ENCODE results near the gene RAB11FIP5.

The RAB11FIP5 gene

DNA sequence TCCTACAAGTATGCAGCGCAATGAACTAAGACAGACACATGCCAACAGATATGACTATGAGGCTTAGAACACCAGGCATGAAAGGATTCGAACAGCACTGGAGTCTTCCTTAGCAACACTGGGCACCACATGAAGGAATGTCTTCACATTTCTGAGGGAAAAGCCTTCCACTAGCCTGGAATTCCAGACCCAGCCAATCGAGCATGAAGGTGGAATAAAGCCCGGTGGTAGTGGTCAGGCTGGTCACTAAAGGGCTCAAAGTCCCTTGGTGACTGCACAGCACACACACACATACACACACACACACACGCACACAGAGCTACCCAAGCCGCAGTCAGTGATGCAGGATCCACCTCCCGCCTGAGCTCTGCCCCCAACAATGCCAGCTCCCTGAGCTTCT, 21.6 kb downstream of the RAB11FIP5 start:
- no peaks in the 10 kb centered on the region for H3K9me3 ChIP-seq (ENCODE audit: control insufficient read depth, low read depth, low read length)
- no peaks in the 10 kb centered on the region for H3K36me3 ChIP-seq (ENCODE audit: control insufficient read depth, low read depth, low read length)
- H3K4me3 ChIP-seq (ENCODE audit: low read length) = no peak overlapping the region
- H3K4me1 ChIP-seq (ENCODE audit: control insufficient read depth, low read depth, low read length) = no peaks in the 10 kb centered on the region
- no peak overlapping the region for H3K27ac ChIP-seq (ENCODE audit: low read length)
- no peak overlapping the region for H3K9ac ChIP-seq (ENCODE audit: low read length)
- no peaks in the 10 kb centered on the region for H3K27me3 ChIP-seq (ENCODE audit: control insufficient read depth, insufficient read depth, low read length)

DNA sequence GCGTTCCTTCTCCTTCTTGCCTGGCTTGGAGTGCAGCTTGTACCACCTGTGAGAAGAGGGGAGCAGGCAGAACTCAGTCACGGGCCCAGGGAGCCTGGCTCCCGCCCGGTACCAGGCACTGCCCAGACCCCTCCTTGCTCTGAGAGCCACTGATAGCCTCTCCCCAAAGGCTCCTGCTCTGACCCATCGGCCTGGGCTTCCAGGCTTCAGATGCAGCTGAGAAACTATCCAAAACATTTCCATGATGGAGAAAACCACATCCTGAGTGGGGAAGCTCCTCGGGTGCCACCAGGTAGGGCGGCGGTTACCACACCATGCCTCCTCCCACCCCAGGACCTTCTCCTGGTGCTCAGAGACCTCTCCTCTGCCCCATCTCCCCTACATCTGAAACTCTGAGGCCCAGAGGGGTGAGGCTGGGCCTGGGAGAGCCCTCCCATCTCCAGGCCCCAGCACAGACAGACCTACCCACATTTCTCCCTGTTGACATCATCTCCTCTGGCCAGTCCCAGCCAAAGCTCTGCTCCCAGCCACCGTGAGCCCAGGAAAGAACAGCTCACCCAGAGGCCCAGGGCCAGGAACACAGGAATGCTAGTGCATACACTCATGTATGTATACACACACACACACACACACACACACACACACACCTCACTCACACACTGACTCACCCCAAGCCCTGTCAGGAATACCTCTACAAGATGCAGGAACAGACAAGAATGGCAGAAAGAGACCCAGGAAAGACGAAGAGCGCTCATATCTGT, 23.3 kb downstream of the RAB11FIP5 start:
- H3K36me3 ChIP-seq (ENCODE audit: control insufficient read depth, low read depth, low read length) = no peaks in the 10 kb centered on the region
- H3K4me1 ChIP-seq (ENCODE audit: control insufficient read depth, low read depth, low read length) = no peaks in the 10 kb centered on the region
- no peak overlapping the region for H3K27ac ChIP-seq (ENCODE audit: low read length)
- H3K27me3 ChIP-seq (ENCODE audit: control insufficient read depth, insufficient read depth, low read length) = no peaks in the 10 kb centered on the region
- H3K4me3 ChIP-seq (ENCODE audit: low read length) = no peak overlapping the region
- no peak overlapping the region for H3K9ac ChIP-seq (ENCODE audit: low read length)
- no peaks in the 10 kb centered on the region for H3K9me3 ChIP-seq (ENCODE audit: control insufficient read depth, low read depth, low read length)

DNA sequence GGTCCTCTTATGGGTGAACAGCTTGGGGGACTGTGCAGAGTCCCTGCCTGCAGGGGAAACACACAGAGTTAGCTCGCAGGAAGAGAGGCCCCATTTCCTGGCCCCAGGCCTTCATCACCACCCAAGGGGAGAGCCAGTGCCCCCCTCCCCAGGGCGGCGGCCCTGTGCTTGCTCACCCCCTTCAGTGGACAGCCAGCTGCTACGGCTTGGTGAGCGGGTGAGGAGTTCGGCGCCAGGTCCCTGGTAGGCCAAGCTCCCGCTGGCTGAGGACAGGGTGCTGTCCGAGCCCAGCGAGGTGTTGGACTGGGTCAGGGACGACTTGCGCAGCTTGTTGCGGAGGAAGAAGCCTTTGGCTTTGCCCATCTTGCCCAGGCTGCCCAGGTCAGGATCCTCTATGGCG, 24.0 kb downstream of the RAB11FIP5 start:
- no peaks in the 10 kb centered on the region for H3K36me3 ChIP-seq (ENCODE audit: control insufficient read depth, low read depth, low read length)
- no peaks in the 10 kb centered on the region for H3K4me1 ChIP-seq (ENCODE audit: control insufficient read depth, low read depth, low read length)
- H3K27me3 ChIP-seq (ENCODE audit: control insufficient read depth, insufficient read depth, low read length) = no peaks in the 10 kb centered on the region
- H3K9ac ChIP-seq (ENCODE audit: low read length) = no peak overlapping the region
- H3K27ac ChIP-seq (ENCODE audit: low read length) = no peak overlapping the region
- no peaks in the 10 kb centered on the region for H3K9me3 ChIP-seq (ENCODE audit: control insufficient read depth, low read depth, low read length)
- no peak overlapping the region for H3K4me3 ChIP-seq (ENCODE audit: low read length)

DNA sequence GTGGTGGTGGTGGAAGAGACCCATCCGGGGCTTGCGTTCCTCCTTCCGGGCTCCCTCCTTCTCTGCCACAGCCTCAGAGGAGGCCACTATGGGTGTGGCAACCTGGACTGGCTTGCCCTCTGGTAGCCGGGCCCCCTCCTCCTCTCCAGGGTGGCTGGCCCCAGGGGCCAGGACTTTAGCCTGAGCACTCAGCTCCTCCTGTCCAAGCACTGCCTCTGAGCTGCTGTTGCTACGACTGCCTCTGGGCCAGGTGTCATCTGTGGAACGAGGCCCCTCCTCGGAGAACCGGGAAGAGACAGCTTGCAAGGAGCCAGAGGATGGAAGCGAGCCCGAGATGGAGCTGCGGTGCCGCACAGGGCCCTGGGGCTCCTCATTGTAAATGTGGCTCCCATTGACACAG, 24.5 kb downstream of the RAB11FIP5 start:
- H3K27ac ChIP-seq (ENCODE audit: low read length) = no peak overlapping the region
- H3K9me3 ChIP-seq (ENCODE audit: control insufficient read depth, low read depth, low read length) = no peaks in the 10 kb centered on the region
- no peak overlapping the region for H3K4me3 ChIP-seq (ENCODE audit: low read length)
- no peak overlapping the region for H3K9ac ChIP-seq (ENCODE audit: low read length)
- no peaks in the 10 kb centered on the region for H3K4me1 ChIP-seq (ENCODE audit: control insufficient read depth, low read depth, low read length)
- H3K27me3 ChIP-seq (ENCODE audit: control insufficient read depth, insufficient read depth, low read length) = no peaks in the 10 kb centered on the region
- H3K36me3 ChIP-seq (ENCODE audit: control insufficient read depth, low read depth, low read length) = no peaks in the 10 kb centered on the region

DNA sequence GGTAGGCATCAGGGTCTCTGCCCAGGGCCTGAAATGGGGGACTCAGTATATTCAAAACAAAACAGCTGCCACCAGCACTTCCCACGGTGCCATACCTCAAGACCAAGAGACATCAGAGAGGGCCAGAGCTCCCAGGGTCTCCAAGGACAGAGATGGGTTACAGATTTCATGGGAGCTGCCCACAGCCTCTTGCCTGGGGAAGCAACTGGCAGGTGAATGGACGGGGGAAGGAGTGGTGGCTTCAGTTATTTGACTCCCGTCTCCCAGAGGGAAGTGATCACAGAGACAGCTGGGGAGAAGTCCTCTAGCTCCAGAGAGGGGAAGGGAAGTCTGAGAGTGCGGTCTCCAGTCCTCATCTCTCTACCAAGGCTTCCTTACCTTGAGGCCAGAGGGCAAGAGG, 25.4 kb downstream of the RAB11FIP5 start:
- no peak overlapping the region for H3K9ac ChIP-seq (ENCODE audit: low read length)
- H3K27me3 ChIP-seq (ENCODE audit: control insufficient read depth, insufficient read depth, low read length) = no peaks in the 10 kb centered on the region
- H3K27ac ChIP-seq (ENCODE audit: low read length) = no peak overlapping the region
- H3K4me1 ChIP-seq (ENCODE audit: control insufficient read depth, low read depth, low read length) = no peaks in the 10 kb centered on the region
- no peak overlapping the region for H3K4me3 ChIP-seq (ENCODE audit: low read length)
- no peaks in the 10 kb centered on the region for H3K36me3 ChIP-seq (ENCODE audit: control insufficient read depth, low read depth, low read length)
- H3K9me3 ChIP-seq (ENCODE audit: control insufficient read depth, low read depth, low read length) = no peaks in the 10 kb centered on the region

DNA sequence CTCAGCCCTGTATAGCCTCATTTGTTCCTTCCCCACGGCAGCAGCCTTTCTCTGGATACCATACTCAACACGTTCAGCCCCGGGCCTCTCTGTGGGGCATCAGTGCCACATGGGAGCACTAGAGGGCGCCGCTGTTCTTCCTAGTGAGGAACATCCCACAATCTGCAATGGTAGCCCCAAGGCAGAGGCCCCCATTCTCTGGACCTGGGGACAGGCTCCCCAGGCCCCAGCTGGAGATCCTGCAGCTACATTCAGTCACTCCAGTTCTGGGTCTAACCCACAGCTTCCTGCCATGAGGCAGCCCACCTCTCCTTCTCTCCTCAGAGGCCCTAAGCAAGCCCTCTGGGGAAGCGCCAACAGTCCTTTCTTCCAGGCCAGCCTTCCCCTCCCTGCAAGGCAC, 27.1 kb downstream of the RAB11FIP5 start:
- H3K9me3 ChIP-seq (ENCODE audit: control insufficient read depth, low read depth, low read length) = no peaks in the 10 kb centered on the region
- H3K9ac ChIP-seq (ENCODE audit: low read length) = no peak overlapping the region
- H3K4me3 ChIP-seq (ENCODE audit: low read length) = no peak overlapping the region
- peaks cover 3% of the 10 kb centered on the region for H3K4me1 ChIP-seq (ENCODE audit: control insufficient read depth, low read depth, low read length)
- H3K27me3 ChIP-seq (ENCODE audit: control insufficient read depth, insufficient read depth, low read length) = no peaks in the 10 kb centered on the region
- H3K36me3 ChIP-seq (ENCODE audit: control insufficient read depth, low read depth, low read length) = no peaks in the 10 kb centered on the region
- no peak overlapping the region for H3K27ac ChIP-seq (ENCODE audit: low read length)

DNA sequence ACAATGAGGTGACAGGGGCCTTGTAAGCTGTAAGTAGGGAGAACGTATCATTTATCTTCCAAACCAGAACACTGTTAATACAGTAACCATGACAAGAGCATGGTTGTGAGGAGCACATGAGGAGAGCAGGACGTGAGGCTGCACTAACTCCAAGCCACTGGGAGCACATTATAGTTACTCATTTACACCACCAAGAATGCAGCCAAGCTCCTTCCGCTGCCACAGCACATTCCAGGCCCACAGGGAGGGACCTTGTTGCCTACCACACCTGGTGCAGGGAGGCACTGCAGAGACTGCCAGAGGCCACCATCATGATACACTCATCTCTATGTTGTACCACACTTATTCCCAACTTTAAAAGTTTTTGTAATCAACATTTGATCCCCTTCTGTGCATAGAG, 27.8 kb downstream of the RAB11FIP5 start:
- H3K36me3 ChIP-seq (ENCODE audit: control insufficient read depth, low read depth, low read length) = no peaks in the 10 kb centered on the region
- H3K27ac ChIP-seq (ENCODE audit: low read length) = no peak overlapping the region
- no peak overlapping the region for H3K4me3 ChIP-seq (ENCODE audit: low read length)
- H3K9ac ChIP-seq (ENCODE audit: low read length) = no peak overlapping the region
- no peaks in the 10 kb centered on the region for H3K9me3 ChIP-seq (ENCODE audit: control insufficient read depth, low read depth, low read length)
- H3K4me1 ChIP-seq (ENCODE audit: control insufficient read depth, low read depth, low read length) = peaks cover 3% of the 10 kb centered on the region
- H3K27me3 ChIP-seq (ENCODE audit: control insufficient read depth, insufficient read depth, low read length) = no peaks in the 10 kb centered on the region

DNA sequence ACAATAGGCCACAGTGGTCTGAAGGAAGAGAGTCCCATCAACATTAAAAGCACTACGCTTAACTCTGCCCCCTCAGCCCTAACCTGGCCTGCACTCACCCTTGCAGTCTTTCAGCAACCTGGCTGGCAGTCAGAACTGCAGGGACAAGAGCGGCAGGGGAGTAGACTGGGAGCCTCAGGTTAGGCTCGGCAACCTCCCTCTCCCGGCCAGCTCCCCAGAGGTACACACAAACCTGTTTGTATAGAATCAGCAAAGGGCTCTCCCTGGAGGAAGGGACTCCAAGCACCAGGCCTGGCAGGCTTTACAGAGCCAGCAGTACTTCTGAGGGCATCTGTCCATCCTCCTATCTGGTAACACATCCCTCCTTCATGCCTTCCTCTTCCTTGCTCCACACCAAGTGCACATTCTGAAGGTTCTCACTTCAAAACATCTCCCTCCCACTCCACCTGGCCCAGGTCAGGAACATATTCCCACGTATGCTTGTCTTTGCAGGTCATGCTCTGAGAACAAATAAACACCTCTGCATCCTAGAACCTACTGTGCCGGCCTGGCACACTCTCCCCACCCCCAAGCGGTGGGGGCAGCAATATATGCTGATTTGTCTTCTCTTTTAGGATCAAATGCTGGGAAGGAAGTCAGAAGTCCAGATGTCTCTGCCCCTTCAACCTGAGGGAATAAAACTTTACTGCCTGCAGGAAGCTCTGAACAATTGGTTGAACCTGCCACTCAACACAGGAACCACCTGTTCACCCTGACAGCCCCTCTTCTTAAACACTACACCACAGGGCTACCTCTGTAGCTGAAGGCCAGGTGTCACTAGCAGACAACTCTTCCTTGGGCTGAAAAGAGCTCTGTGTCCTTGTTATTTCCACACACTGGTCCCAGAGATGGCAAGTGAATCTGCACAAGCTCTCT, 28.6 kb downstream of the RAB11FIP5 start:
- Histone ChIP-seq H3K4me1 (ENCODE audit: control insufficient read depth, low read depth, low read length) (peaks cover 3% of the 10 kb centered on the region), H3K27ac (ENCODE audit: low read length) (no peak overlapping the region), H3K36me3 (ENCODE audit: control insufficient read depth, low read depth, low read length) (no peaks in the 10 kb centered on the region), H3K4me3 (ENCODE audit: low read length) (no peak overlapping the region), H3K9me3 (ENCODE audit: control insufficient read depth, low read depth, low read length) (no peaks in the 10 kb centered on the region), H3K9ac (ENCODE audit: low read length) (no peak overlapping the region), H3K27me3 (ENCODE audit: control insufficient read depth, insufficient read depth, low read length) (no peaks in the 10 kb centered on the region)

DNA sequence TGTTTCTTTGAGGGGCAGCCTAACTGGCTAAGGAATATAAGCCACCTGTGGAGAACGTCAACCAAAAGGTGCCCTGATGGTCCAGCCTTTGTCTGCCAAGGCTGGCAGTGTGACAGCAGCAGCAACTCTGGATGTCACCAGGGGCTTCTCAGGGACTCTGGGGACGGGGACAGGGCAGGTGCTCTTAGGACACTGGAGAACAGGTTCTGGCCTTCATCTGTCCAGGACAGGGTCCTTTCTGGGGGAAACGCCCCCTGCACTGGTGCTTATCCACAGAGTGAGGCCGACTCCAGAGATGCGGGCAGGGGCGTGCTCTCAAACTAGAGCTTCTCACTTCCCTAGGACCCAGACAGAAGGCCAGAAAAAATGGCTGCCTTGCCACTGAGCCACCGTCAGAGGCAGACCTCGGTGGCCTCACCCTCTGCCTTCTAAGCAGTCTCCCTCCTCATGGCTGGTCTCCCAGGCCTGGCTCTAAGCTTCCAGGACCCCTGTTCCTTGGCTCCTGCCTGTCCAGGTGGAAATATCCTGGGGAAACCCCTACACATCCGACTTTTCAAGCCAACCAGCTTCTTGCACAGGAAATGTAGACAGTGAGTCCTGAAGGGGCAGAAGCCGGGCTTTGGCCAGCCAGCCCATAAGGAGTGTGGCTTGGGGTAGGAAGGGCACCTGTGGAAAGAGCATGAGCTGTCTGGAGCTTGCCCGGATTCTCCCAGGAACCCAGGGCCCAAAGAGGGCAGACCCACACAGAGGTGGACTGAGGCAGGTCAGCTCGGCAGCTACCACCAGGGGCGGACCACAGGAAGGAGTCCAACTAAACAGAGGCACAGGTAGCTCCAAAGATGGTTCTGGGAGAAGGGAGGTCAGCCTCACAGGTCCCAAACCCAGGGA, 30.0 kb downstream of the RAB11FIP5 start:
- peaks cover 3% of the 10 kb centered on the region for H3K4me1 ChIP-seq (ENCODE audit: control insufficient read depth, low read depth, low read length)

DNA sequence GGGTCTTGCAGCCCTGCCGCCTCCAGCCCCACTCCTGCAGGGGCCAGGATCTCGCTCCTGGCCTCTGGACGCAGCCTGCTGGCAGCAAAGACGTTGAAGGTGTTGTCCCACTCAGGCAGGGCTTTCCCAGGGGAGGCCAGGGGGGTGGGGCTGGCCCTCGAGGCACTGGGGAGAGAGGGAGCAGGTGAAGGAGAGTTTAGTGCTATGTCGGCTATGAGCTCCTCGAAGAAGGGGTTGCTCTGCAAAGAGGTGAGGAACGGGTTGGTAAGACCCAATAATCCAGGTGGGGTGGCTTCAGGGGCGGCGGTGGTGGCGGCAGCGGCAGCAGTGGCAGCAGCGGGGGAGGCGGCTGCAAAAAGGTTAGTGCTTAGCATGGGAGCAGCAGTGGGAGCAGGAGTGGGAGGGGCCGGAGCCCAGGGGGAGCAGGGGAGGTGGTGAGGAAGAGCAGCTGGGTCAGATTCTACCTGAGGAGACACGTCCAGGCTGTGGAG, 31.5 kb downstream of the RAB11FIP5 start:
- no peaks in the 10 kb centered on the region for H3K9me3 ChIP-seq (ENCODE audit: control insufficient read depth, low read depth, low read length)
- H3K27me3 ChIP-seq (ENCODE audit: control insufficient read depth, insufficient read depth, low read length) = no peaks in the 10 kb centered on the region
- peaks cover 3% of the 10 kb centered on the region for H3K4me1 ChIP-seq (ENCODE audit: control insufficient read depth, low read depth, low read length)
- H3K9ac ChIP-seq (ENCODE audit: low read length) = no peak overlapping the region
- no peaks in the 10 kb centered on the region for H3K36me3 ChIP-seq (ENCODE audit: control insufficient read depth, low read depth, low read length)
- no peak overlapping the region for H3K27ac ChIP-seq (ENCODE audit: low read length)
- H3K4me3 ChIP-seq (ENCODE audit: low read length) = no peak overlapping the region

More for the DNA sequence above, 30.0 kb downstream of the RAB11FIP5 start:
- Histone ChIP-seq H3K27ac (ENCODE audit: low read length) (no peak overlapping the region), H3K36me3 (ENCODE audit: control insufficient read depth, low read depth, low read length) (no peaks in the 10 kb centered on the region), H3K9me3 (ENCODE audit: control insufficient read depth, low read depth, low read length) (no peaks in the 10 kb centered on the region), H3K4me3 (ENCODE audit: low read length) (no peak overlapping the region), H3K9ac (ENCODE audit: low read length) (no peak overlapping the region), H3K27me3 (ENCODE audit: control insufficient read depth, insufficient read depth, low read length) (no peaks in the 10 kb centered on the region)
